TTC549 (cell line): ENCODE measurements around the gene TAF1.
"Not testable (repeated sequence)": the region's sequence is repeated elsewhere in the genome, so short reads cannot be mapped to it uniquely, and the experiment has no call there.

Experiments
- FAIRE-seq: peaks from 2 replicates; lab custom pipeline; 2012; peaks lifted over from hg19 to GRCh38; lab: Jason Lieb, UNC

The TAF1 gene

DNA sequence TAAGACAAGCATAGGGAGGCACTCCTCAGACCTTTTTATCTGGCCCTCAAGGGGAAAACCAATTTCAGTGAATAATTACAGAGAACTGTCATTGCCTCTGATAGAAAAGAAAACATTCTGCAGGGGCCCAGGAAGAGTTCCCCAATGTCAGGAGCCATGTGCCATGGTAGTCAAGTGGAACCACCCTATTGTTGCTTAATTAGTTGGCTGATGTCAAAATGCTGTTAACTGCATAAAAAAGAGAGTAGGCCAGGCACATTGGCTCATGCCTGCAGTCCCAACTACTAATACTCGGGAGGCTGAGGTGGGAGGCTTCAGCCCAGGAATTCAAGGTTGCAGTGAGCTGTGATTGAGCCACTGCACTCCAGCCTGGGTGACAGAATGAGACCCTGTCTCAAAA is 138.2 kb downstream of the TAF1 start:
- no peak for FAIRE-seq

DNA sequence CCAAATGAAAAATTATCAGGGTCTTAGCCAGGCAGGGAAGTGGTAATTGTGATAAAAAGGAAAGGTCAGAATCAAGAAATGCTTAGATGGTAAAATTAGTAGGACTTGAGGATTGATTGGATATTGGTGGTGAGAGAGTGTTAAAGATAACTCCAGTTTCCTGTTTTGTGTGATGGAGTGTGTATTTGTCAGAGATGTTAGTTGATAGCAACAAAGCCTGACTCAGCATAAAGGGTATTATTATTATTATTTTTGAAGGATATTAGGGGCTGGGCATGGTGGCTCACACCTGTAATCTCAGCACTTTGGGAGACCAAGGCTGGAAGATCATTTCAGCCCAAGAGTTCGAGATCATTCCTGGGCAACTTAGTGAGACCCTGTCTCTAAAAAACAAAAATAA is 143.1 kb downstream of the TAF1 start:
- FAIRE-seq, result no peak

- FAIRE-seq, result no peak
Observed at GRCh38 chrX:71510161-71510560, 144.0 kb downstream of the TAF1 start.

- FAIRE-seq, result not testable (repeated sequence)
Observed at GRCh38 chrX:71513731-71514130, 147.6 kb downstream of the TAF1 start.

- FAIRE-seq, result no peak
Observed at GRCh38 chrX:71514367-71515037, 148.3 kb downstream of the TAF1 start.

DNA sequence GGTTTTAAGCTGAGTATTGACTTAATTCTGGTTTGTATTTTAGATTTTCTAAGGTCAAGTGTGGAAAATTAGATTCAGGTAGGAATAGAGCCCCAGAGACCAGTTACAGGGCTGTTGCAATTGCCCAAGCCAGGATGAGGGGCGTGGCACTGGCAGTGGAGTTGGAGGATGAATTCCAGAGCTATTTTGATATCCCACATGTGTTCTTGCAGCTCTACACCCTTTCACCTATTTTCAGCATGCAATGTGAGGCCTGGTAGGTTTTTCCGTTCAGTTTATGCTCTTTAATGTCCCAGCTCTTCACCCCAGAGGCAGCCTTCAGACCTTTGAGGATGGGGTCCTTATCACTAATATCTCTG is 148.9 kb downstream of the TAF1 start:
- no peak for FAIRE-seq
